Uterus (tissue), 4 donors: ENCODE data around the gene TPO. TPM values are rescaled to one million over a fixed set of nuclear protein-coding genes. Genes with fewer than 3 reads are reported as not detected.

Experiments used
- DNase-seq, 2 donors: peaks; one replicate each; pipeline ENCODE4 v3.0.0-alpha.2; 2019 to 2020
- H3K27ac ChIP-seq, 2 donors: fragments of 200-600 bp; sonication (generic); 1 replicate in 1 of 2; 2 replicates in 1 of 2; pipeline ENCODE4 v1.5.1; 2016 to 2018
- H3K27me3 ChIP-seq, 2 donors: fragments of 200-600 bp; sonication (generic); one replicate each; pipeline ENCODE4 v1.5.1; 2018 to 2019; ENCODE audit warnings: control low read depth in 1 of 2
- H3K36me3 ChIP-seq, 2 donors: fragments of 200-600 bp; sonication (generic); one replicate each; pipeline ENCODE4 v1.5.1; 2019; ENCODE audit warnings: control low read depth in 1 of 2
- H3K4me1 ChIP-seq, 2 donors: fragments of 200-600 bp; sonication (generic); one replicate each; pipeline ENCODE4 v1.5.1; 2018 to 2019; ENCODE audit warnings: control low read depth in 1 of 2
- H3K4me3 ChIP-seq, 2 donors: fragments of 200-600 bp; sonication (generic); 1 replicate in 1 of 2; 2 replicates in 1 of 2; pipeline ENCODE4 v1.5.1; 2018 to 2019; ENCODE audit warnings: mild to moderate bottlenecking in 1 of 2
- H3K9me3 ChIP-seq, 2 donors: fragments of 200-600 bp; sonication (generic); one replicate each; pipeline ENCODE4 v1.5.1; 2019; ENCODE audit warnings: control low read depth in 1 of 2
- CTCF ChIP-seq, 4 experiments: fragments of 200-600 bp in 2 of 4; fragments of 450-650 bp in 2 of 4; sonication (generic) in 2 of 4; IDR thresholded peaks; one replicate each; pipeline ENCODE4 v1.5.1; 2016 to 2019; ENCODE audit warnings: antibody characterized with exemption in 4 of 4, mild to moderate bottlenecking in 2 of 4, moderate library complexity in 1 of 4
- POLR2A ChIP-seq, 2 donors: fragments of 450-650 bp; IDR thresholded peaks; one replicate each; pipeline ENCODE4 v1.6.1; 2016; ENCODE audit warnings: antibody characterized with exemption in 2 of 2, mild to moderate bottlenecking in 1 of 2, moderate library complexity in 1 of 2
- intact Hi-C: fragments of 100-400 bp; cut with DNase I; formaldehyde crosslinking; loops from one replicate; pipeline ENCODE4 v1.15.1; 2023; ENCODE audit warnings: low total_unique reads
- total RNA-seq, 4 donors: library from RNA; depleted of rRNA in 3 of 4; stranded (reverse); fragments of >200 nt in 3 of 4; gene quantifications; one replicate each; pipeline versions ENCODE4 v1.1.0 to v1.2.4, GENCODE V29; 2014 to 2023
- donor health status: DM: yes; HTN: yes; CAD: no.

TPO gene
- total RNA-seq, 4 donors from 2014 or later = 4.4 TPM; not detected in 3

GRCh38 chr2:1588051-1588977 lies 175.1 kb downstream of the TPO start:
- Histone ChIP-seq H3K4me1 (no peaks in the 10 kb centered on the region), H3K27me3 (no peaks in the 10 kb centered on the region), H3K27ac (no peak overlapping the region), H3K36me3 (no peaks in the 10 kb centered on the region), H3K9me3 (no peaks in the 10 kb centered on the region), H3K4me3 (no peak overlapping the region)
- no peak for DNase-seq
- intact Hi-C loops = no loop called here
- no peak for TF ChIP-seq CTCF (IDR thresholded peaks at IDR 0.05)
- TF ChIP-seq POLR2A (IDR thresholded peaks at IDR 0.05) = no peak

- intact Hi-C loops = no loop called here
- no peaks in the 10 kb centered on the region for H3K36me3 ChIP-seq
These were observed 175.8 kb downstream of the TPO start for GRCh38 chr2:1588978-1589621.

DNA sequence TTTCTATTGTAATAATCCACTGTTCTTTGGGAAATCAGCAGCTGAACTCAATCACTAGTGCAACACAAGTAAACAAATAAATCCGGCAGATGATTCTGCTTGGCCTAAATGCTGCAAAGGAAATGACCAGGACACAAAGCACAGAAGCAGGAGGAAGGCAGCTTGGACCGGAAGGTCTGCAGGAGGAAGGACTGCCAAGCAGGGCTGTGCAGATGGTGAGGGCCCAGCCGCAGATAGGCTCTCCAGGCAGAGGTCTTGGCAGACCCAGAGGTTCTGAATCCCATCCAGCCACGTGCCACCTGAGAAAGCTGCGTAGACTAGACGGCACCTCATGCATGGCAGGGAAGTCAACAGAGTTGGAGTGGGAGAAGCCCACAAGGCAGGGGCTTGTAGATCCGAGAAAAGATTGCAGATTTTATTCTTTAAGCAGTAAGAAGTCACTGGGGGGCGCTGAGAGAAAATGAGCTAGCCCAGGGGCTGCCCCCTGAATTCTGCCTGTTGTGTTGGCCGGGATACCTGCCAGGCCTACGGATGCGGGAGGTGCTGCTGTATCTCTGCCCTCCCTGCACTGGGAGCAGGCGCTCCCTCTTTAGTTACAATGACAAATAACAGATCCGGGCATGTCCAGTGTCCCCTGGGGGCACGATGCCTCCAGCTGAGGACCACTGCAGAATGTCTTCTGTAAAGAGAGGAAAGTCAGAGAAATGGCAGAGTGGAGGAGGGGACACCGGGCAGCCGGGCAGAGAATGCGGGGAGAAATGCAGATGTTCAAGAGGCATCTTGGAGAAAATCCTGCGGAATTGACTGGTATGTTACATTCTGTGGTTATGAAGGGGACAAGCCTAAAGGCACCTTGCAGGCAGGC lies 177.6 kb downstream of the TPO start:
- Histone ChIP-seq H3K36me3 (no peaks in the 10 kb centered on the region), H3K27ac (peak overlapping the region; percentile 44 to 68), H3K4me3 (no peak overlapping the region), H3K27me3 (no peaks in the 10 kb centered on the region), H3K9me3 (no peaks in the 10 kb centered on the region), H3K4me1 (no peaks in the 10 kb centered on the region)
- no peak for TF ChIP-seq POLR2A (IDR thresholded peaks at IDR 0.05)
- TF ChIP-seq CTCF (IDR thresholded peaks at IDR 0.05) = no peak
- intact Hi-C loops = loop anchor here (10.0 kb wide), 1 partner anchor 154 kb away; the partner anchor contains the start of gene PXDN
- no peak for DNase-seq

More at GRCh38 chr2:1588978-1589621, 175.8 kb downstream of the TPO start:
- H3K27me3 ChIP-seq = no peaks in the 10 kb centered on the region
- no peaks in the 10 kb centered on the region for H3K9me3 ChIP-seq
- no peaks in the 10 kb centered on the region for H3K4me1 ChIP-seq
- H3K4me3 ChIP-seq = no peak overlapping the region
- DNase-seq = no peak
- H3K27ac ChIP-seq = no peak overlapping the region
- TF ChIP-seq POLR2A (IDR thresholded peaks at IDR 0.05) (no peak), CTCF (IDR thresholded peaks at IDR 0.05) (no peak)

- intact Hi-C loops = loop anchor here (10.0 kb wide), 1 partner anchor 153 kb away; the partner anchor contains the start of gene PXDN
- H3K36me3 ChIP-seq = no peaks in the 10 kb centered on the region
- no peaks in the 10 kb centered on the region for H3K9me3 ChIP-seq
- H3K4me1 ChIP-seq = no peaks in the 10 kb centered on the region
- TF ChIP-seq CTCF (IDR thresholded peaks at IDR 0.05) = no peak
- no peak for TF ChIP-seq POLR2A (IDR thresholded peaks at IDR 0.05)
- no peak for DNase-seq
- peak overlapping the region; percentile 44 to 68 for H3K27ac ChIP-seq
- no peak overlapping the region for H3K4me3 ChIP-seq
- no peaks in the 10 kb centered on the region for H3K27me3 ChIP-seq
These were observed 178.2 kb downstream of the TPO start for GRCh38 chr2:1591461-1591770.
